ENCODE measurements around the gene YIPF3. TPM values are rescaled to one million over a fixed set of nuclear protein-coding genes. Genes with fewer than 3 reads are reported as not detected.

The YIPF3 gene
- total and polyA plus RNA-seq, 9 of the 15 experiments (the other 6 are each of a cell fraction or from before 2014, with no cell fraction given) = 27.5 to 75.3 (median 57.6) TPM

DNA sequence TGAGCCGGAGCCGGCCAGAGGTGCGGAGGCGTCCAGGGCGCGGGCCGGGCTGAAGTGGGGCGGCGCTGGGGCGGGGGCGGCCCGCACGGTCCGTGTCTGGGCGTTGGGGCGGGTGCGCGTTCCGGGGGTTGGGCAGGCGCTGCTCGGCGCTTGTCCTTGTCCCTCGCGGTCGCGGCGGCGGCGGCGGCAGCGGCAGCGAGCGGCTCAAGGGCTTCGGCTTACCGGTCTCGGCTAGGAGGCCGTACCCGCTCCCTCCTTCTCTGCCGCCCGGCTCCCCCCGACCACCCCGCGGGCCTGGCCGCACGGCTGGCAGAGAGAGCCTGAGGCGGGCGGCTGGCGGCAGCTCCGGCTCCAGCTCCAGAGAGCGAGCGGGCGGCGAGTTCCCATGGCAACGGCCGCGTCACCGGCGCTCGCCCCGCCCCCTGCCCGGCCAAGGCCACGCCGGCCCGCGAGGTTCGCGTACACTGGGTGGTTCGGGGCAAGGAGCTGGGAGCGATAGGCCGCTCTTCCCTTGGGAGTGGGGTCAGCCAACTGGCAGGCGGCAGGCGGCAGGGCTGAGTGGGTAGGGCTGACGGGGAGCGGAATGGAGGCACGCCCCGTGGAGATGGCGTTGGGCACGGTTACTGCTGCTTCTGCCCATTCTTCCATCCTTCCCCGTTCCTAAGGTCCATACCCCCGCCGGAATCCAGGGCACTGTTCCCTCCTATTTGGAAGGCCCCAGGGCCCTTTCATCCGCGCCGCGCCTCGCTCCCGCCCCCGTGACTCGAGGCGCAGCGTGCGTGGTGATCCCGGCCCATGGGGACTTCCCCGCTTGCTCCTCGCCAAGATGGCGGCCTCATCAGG, 6.5 kb downstream of the YIPF3 start, which contains the start of gene LRRC73 (continued):
- no peak for TF ChIP-seq DACH1 (IDR thresholded peaks at IDR 0.05; ENCODE audit: partially characterized antibody)
- TF ChIP-seq TAF9B (IDR thresholded peaks at IDR 0.05; ENCODE audit: partially characterized antibody) = no peak
- no peak for TF ChIP-seq TEAD2 (tag; IDR thresholded peaks at IDR 0.05)
- peak; percentile 19 for TF ChIP-seq TBP (optimal IDR thresholded peaks at IDR 0.05; ENCODE audit: low read depth, low read length)
- TF ChIP-seq TCF7L2 (IDR thresholded peaks at IDR 0.05; ENCODE audit: low read depth, low read length) = no peak
- no peak for TF ChIP-seq CBFA2T2 (conservative IDR thresholded peaks at IDR 0.05)
- 0 out of 2 replicates have a peak, but pooled peaks have one; percentile 36 for TF ChIP-seq RREB1 (CRISPR knock-in tag; IDR thresholded peaks at IDR 0.05)
- TF ChIP-seq, protein P1, sequence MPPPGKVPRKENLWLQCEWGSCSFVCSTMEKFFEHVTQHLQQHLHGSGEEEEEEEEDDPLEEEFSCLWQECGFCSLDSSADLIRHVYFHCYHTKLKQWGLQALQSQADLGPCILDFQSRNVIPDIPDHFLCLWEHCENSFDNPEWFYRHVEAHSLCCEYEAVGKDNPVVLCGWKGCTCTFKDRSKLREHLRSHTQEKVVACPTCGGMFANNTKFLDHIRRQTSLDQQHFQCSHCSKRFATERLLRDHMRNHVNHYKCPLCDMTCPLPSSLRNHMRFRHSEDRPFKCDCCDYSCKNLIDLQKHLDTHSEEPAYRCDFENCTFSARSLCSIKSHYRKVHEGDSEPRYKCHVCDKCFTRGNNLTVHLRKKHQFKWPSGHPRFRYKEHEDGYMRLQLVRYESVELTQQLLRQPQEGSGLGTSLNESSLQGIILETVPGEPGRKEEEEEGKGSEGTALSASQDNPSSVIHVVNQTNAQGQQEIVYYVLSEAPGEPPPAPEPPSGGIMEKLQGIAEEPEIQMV (tag; conservative IDR thresholded peaks at IDR 0.05; ENCODE audit: low read depth) = no peak
- TF ChIP-seq HMGN3 (IDR thresholded peaks at IDR 0.05; ENCODE audit: borderline replicate concordance, extremely low read depth, insufficient read length, low read depth, low read length) = peak; percentile 82
- no peak for TF ChIP-seq COPS2 (conservative IDR thresholded peaks at IDR 0.05)
- TF ChIP-seq, protein P2, sequence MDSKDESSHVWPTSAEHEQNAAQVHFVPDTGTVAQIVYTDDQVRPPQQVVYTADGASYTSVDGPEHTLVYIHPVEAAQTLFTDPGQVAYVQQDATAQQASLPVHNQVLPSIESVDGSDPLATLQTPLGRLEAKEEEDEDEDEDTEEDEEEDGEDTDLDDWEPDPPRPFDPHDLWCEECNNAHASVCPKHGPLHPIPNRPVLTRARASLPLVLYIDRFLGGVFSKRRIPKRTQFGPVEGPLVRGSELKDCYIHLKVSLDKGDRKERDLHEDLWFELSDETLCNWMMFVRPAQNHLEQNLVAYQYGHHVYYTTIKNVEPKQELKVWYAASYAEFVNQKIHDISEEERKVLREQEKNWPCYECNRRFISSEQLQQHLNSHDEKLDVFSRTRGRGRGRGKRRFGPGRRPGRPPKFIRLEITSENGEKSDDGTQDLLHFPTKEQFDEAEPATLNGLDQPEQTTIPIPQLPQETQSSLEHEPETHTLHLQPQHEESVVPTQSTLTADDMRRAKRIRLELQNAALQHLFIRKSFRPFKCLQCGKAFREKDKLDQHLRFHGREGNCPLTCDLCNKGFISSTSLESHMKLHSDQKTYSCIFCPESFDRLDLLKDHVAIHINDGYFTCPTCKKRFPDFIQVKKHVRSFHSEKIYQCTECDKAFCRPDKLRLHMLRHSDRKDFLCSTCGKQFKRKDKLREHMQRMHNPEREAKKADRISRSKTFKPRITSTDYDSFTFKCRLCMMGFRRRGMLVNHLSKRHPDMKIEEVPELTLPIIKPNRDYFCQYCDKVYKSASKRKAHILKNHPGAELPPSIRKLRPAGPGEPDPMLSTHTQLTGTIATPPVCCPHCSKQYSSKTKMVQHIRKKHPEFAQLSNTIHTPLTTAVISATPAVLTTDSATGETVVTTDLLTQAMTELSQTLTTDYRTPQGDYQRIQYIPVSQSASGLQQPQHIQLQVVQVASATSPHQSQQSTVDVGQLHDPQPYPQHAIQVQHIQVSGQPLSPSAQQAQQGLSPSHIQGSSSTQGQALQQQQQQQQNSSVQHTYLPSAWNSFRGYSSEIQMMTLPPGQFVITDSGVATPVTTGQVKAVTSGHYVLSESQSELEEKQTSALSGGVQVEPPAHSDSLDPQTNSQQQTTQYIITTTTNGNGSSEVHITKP (IDR thresholded peaks at IDR 0.05; ENCODE audit: partially characterized antibody) = no peak
- TF ChIP-seq ZNF764 (CRISPR knock-in tag; IDR thresholded peaks at IDR 0.05; ENCODE audit: low read depth) = no peak
- no peak for TF ChIP-seq PTTG1 (tag; IDR thresholded peaks at IDR 0.05; ENCODE audit: low read depth)
- TF ChIP-seq ZNF143 (CRISPR knock-in tag; IDR thresholded peaks at IDR 0.05) = no peak
- TF ChIP-seq, protein P3, sequence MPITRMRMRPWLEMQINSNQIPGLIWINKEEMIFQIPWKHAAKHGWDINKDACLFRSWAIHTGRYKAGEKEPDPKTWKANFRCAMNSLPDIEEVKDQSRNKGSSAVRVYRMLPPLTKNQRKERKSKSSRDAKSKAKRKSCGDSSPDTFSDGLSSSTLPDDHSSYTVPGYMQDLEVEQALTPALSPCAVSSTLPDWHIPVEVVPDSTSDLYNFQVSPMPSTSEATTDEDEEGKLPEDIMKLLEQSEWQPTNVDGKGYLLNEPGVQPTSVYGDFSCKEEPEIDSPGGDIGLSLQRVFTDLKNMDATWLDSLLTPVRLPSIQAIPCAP (CRISPR knock-in tag; IDR thresholded peaks at IDR 0.05; ENCODE audit: borderline replicate concordance) = no peak
